Sigmoid colon (tissue), 7 donors: ENCODE data around the gene SIK2. TPM values are rescaled to one million over a fixed set of nuclear protein-coding genes. Genes with fewer than 3 reads are reported as not detected.

Source experiments
- DNase-seq: peaks from one replicate; pipeline ENCODE4 v3.0.0-alpha.2; 2019
- H3K27ac ChIP-seq, 4 donors: fragments of 200-600 bp; sonication (generic); one replicate each; pipeline ENCODE4 v1.5.1; 2016 to 2019; ENCODE audit warnings: mild to moderate bottlenecking in 1 of 4
- H3K27me3 ChIP-seq, 3 donors: fragments of 200-600 bp; sonication (generic); one replicate each; pipeline ENCODE4 v1.5.1; 2019; ENCODE audit warnings: mild to moderate bottlenecking in 1 of 3
- H3K36me3 ChIP-seq, 4 donors: fragments of 200-600 bp; sonication (generic); one replicate each; pipeline ENCODE4 v1.5.1; 2016 to 2019
- H3K4me1 ChIP-seq, 4 donors: fragments of 200-600 bp; sonication (generic); one replicate each; pipeline ENCODE4 v1.5.1; 2017 to 2019
- H3K4me3 ChIP-seq, 4 donors: fragments of 200-600 bp; sonication (generic); one replicate each; pipeline ENCODE4 v1.5.1; 2017 to 2019; ENCODE audit warnings: mild to moderate bottlenecking in 2 of 4, moderate library complexity in 1 of 4
- H3K9me3 ChIP-seq, 4 donors: fragments of 200-600 bp in 3 of 4; sonication (generic) in 3 of 4; one replicate each; pipeline versions ENCODE4 v1.5.1 to v1.6.1; 2013 to 2019
- EP300 ChIP-seq, 4 donors: sonication (generic); formaldehyde crosslinking; IDR thresholded peaks; one replicate each; pipeline ENCODE4 v1.6.1; 2017; ENCODE audit warnings: antibody characterized with exemption in 4 of 4
- POLR2A ChIP-seq, 2 donors: fragments of 450-650 bp; IDR thresholded peaks; one replicate each; pipeline ENCODE4 v1.6.1; 2016; ENCODE audit warnings: antibody characterized with exemption in 2 of 2, mild to moderate bottlenecking in 2 of 2, moderate library complexity in 2 of 2
- POLR2AphosphoS5 ChIP-seq, 4 donors: sonication (generic); formaldehyde crosslinking; IDR thresholded peaks; one replicate each; pipeline ENCODE4 v1.6.1; 2017; ENCODE audit warnings: antibody characterized with exemption in 4 of 4
- WGBS, 2 donors: extraction: QIAGEN DNeasy Blood & Tissue Kit; methylation state at CpG; one replicate each; pipeline ENCODE4 v1.1.7; 2013; 5-methylcytosine and 5-hydroxymethylcytosine counted together
- intact Hi-C: fragments of 100-400 bp; cut with DNase I; formaldehyde crosslinking; loops from one replicate; pipeline ENCODE4 v1.15.1; 2023
- polyA plus RNA-seq, 3 donors: library from polyadenylated mRNA; stranded (reverse); fragments of 200-250 nt; gene quantifications; one replicate each; pipeline ENCODE4 v1.2.3, GENCODE V29; 2013
- total RNA-seq, 4 donors: library from RNA; depleted of rRNA; stranded (reverse); fragments of >200 nt; gene quantifications; one replicate each; pipeline ENCODE4 v1.1.0, GENCODE V29; 2016
- TF ChIP-seq, protein P1 (sequence below), 4 experiments: fragments of 450-650 bp in 3 of 4; fragments of 200-600 bp in 1 of 4; IDR thresholded peaks; one replicate each; pipeline ENCODE4 v1.5.1; 2016 to 2019; ENCODE audit warnings: antibody characterized with exemption in 4 of 4, mild to moderate bottlenecking in 3 of 4, moderate library complexity in 2 of 4
- donor health status: healthy with polysubstance abuse.
- donor health status: Bipolar disorder and iron deficiency.
- donor health status: healthy.

SIK2 gene
- total and polyA plus RNA-seq, 7 donors, result 4.8 to 14.1 (median 10.7) TPM

DNA sequence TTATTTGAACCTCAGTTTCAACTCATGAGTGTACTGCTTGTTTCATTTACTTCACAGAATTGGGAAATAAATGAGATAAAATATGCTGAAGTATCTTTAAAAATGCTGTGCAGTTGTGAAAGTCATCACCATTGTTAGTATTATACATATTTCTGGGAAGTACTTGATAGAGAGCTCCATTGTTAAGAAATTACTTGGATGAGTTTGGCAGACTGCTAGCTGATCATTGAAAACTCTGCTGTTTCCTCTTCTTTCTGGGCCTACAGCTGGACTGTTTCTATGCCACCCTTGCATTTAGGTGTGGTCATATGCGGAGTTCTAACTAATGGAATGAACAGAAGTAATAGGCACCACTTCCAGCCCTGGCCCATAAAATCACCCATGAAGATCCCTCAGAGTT, 10.0 kb downstream of the SIK2 start:
- H3K27me3 ChIP-seq, result no peaks in the 10 kb centered on the region
- TF ChIP-seq POLR2AphosphoS5 (IDR thresholded peaks at IDR 0.05) (no peak), EP300 (IDR thresholded peaks at IDR 0.05) (no peak), POLR2A (IDR thresholded peaks at IDR 0.05) (no peak)
- TF ChIP-seq, protein P1, sequence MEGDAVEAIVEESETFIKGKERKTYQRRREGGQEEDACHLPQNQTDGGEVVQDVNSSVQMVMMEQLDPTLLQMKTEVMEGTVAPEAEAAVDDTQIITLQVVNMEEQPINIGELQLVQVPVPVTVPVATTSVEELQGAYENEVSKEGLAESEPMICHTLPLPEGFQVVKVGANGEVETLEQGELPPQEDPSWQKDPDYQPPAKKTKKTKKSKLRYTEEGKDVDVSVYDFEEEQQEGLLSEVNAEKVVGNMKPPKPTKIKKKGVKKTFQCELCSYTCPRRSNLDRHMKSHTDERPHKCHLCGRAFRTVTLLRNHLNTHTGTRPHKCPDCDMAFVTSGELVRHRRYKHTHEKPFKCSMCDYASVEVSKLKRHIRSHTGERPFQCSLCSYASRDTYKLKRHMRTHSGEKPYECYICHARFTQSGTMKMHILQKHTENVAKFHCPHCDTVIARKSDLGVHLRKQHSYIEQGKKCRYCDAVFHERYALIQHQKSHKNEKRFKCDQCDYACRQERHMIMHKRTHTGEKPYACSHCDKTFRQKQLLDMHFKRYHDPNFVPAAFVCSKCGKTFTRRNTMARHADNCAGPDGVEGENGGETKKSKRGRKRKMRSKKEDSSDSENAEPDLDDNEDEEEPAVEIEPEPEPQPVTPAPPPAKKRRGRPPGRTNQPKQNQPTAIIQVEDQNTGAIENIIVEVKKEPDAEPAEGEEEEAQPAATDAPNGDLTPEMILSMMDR (IDR thresholded peaks at IDR 0.05), result no peak
- intact Hi-C loops, result no loop called here
- H3K4me1 ChIP-seq, result peaks cover 0 to 31% (median 12%) of the 10 kb centered on the region in 4 donors
- no peaks in the 10 kb centered on the region for H3K9me3 ChIP-seq
- peaks cover 0 to 13% (median 6%) of the 10 kb centered on the region in 4 donors for H3K36me3 ChIP-seq
- 80 to 87% methylated on average over 1 of the region's 1 CpG for WGBS, 2 donors
- H3K27ac ChIP-seq, result peak overlapping the region in 1 of 4 donors; percentile 25
- H3K4me3 ChIP-seq, result no peak overlapping the region
- DNase-seq, result no peak

DNA sequence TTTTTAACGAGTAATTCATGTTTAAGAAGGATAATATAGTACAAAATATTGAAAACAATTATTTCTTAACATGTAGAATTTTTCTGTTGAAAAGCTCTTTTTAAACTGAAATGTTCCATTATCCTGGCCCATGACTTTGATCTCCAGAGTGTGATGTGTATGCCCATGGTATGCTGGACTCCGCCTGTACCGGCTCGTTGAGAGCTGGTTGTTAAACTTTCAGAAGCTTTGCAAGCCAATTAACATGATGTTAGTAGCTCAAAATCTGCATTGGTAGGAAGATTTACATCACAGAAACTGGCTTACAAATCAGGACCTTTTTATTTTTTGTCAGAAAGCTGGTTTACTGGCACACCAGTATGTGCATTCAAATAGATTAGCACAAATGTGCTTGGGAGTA, 15.0 kb downstream of the SIK2 start:
- H3K9me3 ChIP-seq, result no peaks in the 10 kb centered on the region
- WGBS, 2 donors, result 91 to 92% methylated on average over 4 of the region's 4 CpGs
- H3K4me1 ChIP-seq, result peaks cover 0 to 4% (median 3%) of the 10 kb centered on the region in 4 donors
- DNase-seq, result no peak
- no peak overlapping the region for H3K4me3 ChIP-seq
- no peaks in the 10 kb centered on the region for H3K27me3 ChIP-seq
- intact Hi-C loops, result no loop called here
- TF ChIP-seq POLR2AphosphoS5 (IDR thresholded peaks at IDR 0.05) (no peak), EP300 (IDR thresholded peaks at IDR 0.05) (no peak), POLR2A (IDR thresholded peaks at IDR 0.05) (no peak)
- TF ChIP-seq, protein P1 (IDR thresholded peaks at IDR 0.05), result no peak
- peaks cover 3 to 52% (median 19%) of the 10 kb centered on the region in 4 donors for H3K36me3 ChIP-seq
- H3K27ac ChIP-seq, result no peak overlapping the region

DNA sequence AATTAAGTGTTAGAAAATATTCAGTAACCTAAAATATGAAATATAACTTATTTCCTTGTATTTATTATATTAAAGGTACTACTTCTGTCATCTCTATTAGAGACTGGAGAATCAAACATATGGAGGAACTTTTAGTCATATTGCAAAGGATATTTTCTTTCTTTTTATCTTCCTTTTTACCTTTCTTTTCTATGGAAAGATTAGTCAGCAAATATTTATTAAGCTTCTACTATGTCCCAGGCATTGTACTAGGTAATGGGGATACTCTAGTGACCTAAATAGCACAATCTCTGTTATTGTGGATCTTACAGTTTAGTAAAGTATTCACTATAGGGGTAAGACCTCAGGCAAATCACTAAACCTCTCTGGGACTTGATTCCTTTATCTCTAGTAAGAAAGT, 18.3 kb downstream of the SIK2 start:
- peaks cover 3 to 52% (median 21%) of the 10 kb centered on the region in 4 donors for H3K36me3 ChIP-seq

DNA sequence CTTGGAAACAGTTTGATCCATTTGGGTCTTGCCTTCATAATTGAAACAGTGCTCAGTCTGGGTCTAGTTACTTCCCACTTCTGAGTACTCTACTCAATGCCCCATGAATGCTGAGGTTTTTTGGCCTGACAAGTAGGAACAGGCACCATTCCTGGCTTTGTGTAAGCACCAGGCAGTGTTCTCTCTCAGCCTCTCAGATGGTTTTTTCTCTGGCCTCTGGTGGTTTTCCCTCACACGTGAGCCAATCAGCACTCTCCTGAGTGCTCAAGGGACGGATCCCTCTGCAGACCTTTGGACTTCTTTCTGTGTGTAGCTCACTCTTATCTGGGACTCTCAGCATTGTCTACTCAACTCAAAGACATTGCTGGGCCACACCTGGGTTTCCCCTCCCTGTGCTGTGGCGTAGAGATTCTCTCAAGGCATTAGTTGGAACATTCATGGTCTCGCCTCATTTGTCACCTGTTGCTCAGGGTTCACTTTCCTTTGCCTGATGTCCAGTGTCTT, 21.3 kb downstream of the SIK2 start:
- H3K36me3 ChIP-seq, result peaks cover 0 to 27% (median 11%) of the 10 kb centered on the region in 4 donors
- no peaks in the 10 kb centered on the region for H3K27me3 ChIP-seq
- H3K9me3 ChIP-seq, result no peaks in the 10 kb centered on the region
- no peak for TF ChIP-seq POLR2AphosphoS5 (IDR thresholded peaks at IDR 0.05)
- no peak for TF ChIP-seq POLR2A (IDR thresholded peaks at IDR 0.05)
- no peak for TF ChIP-seq EP300 (IDR thresholded peaks at IDR 0.05)
- TF ChIP-seq, protein P1 (IDR thresholded peaks at IDR 0.05), result no peak
- 20 to 75% methylated on average over 4 of the region's 4 CpGs for WGBS, 2 donors
- H3K27ac ChIP-seq, result no peak overlapping the region
- no peak for DNase-seq
- H3K4me1 ChIP-seq, result peaks cover 0 to 21% (median 13%) of the 10 kb centered on the region in 4 donors
- no peak overlapping the region for H3K4me3 ChIP-seq
- intact Hi-C loops, result no loop called here

More for the DNA sequence above, 18.3 kb downstream of the SIK2 start:
- H3K9me3 ChIP-seq, result no peaks in the 10 kb centered on the region
- H3K27me3 ChIP-seq, result no peaks in the 10 kb centered on the region
- no peaks in the 10 kb centered on the region for H3K4me1 ChIP-seq
- H3K27ac ChIP-seq, result no peak overlapping the region
- TF ChIP-seq POLR2AphosphoS5 (IDR thresholded peaks at IDR 0.05) (no peak), EP300 (IDR thresholded peaks at IDR 0.05) (no peak), POLR2A (IDR thresholded peaks at IDR 0.05) (no peak)
- TF ChIP-seq, protein P1 (IDR thresholded peaks at IDR 0.05), result no peak
- DNase-seq, result no peak
- no peak overlapping the region for H3K4me3 ChIP-seq
- intact Hi-C loops, result no loop called here

DNA sequence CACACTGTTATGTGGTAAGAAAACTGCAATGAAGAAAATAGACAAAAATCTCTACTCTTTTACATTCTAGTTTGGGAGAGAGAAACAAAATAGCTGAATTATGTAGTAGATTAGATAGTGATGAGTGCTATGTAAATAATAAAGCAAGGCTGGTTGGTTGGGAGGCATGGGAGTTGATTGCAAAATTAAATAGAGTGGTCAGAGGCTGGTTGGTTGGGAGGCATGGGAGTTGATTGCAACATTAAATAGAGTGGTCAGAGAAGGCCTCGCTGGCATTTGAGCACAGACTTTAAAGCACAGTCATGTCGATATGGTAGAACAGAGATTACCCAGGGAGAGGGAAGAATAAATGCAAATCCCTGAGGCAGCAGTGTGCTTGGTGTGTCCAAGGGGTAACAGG, 22.4 kb downstream of the SIK2 start:
- Histone ChIP-seq H3K4me3 (no peak overlapping the region), H3K4me1 (peaks cover 0 to 24% (median 13%) of the 10 kb centered on the region in 4 donors), H3K27ac (no peak overlapping the region), H3K36me3 (peaks cover 0 to 18% (median 11%) of the 10 kb centered on the region in 4 donors), H3K9me3 (no peaks in the 10 kb centered on the region), H3K27me3 (no peaks in the 10 kb centered on the region)
- intact Hi-C loops, result no loop called here
- 97 to 98% methylated on average over 2 of the region's 2 CpGs for WGBS, 2 donors
- DNase-seq, result no peak
- TF ChIP-seq POLR2A (IDR thresholded peaks at IDR 0.05), result no peak
- no peak for TF ChIP-seq POLR2AphosphoS5 (IDR thresholded peaks at IDR 0.05)
- TF ChIP-seq, protein P1 (IDR thresholded peaks at IDR 0.05), result no peak
- TF ChIP-seq EP300 (IDR thresholded peaks at IDR 0.05), result no peak
